Tibial nerve (tissue), 4 donors: ENCODE measurements around the gene PRKCH. TPM values are rescaled to one million over a fixed set of nuclear protein-coding genes. Genes with fewer than 3 reads are reported as not detected.
A peak's percentile ranks its signal among the peaks of the same experiment; 100 is the strongest.

Experiments
- DNase-seq, 2 donors: peaks; one replicate each; pipeline ENCODE4 v3.0.0-alpha.2; 2019; ENCODE audit warnings: low spot score in 2 of 2
- H3K27ac ChIP-seq, 4 donors: fragments of 200-600 bp; sonication (generic) in 3 of 4; one replicate each; pipeline ENCODE4 v1.5.1; 2017 to 2019; ENCODE audit warnings: mild to moderate bottlenecking in 1 of 4
- H3K27me3 ChIP-seq, 2 donors: fragments of 200-600 bp; sonication (generic) in 1 of 2; one replicate each; pipeline versions ENCODE4 v1.5.1 to v1.6.0; 2017 to 2019
- H3K36me3 ChIP-seq, 3 donors: fragments of 200-600 bp; sonication (generic); one replicate each; pipeline ENCODE4 v1.5.1; 2018 to 2019
- H3K4me1 ChIP-seq, 4 donors: fragments of 200-600 bp; sonication (generic) in 3 of 4; one replicate each; pipeline ENCODE4 v1.5.1; 2017 to 2019
- H3K4me3 ChIP-seq, 4 donors: fragments of 200-600 bp; sonication (generic) in 3 of 4; one replicate each; pipeline ENCODE4 v1.5.1; 2017 to 2019; ENCODE audit warnings: mild to moderate bottlenecking in 1 of 4, moderate library complexity in 1 of 4
- H3K9me3 ChIP-seq, 4 donors: fragments of 200-600 bp; sonication (generic) in 3 of 4; one replicate each; pipeline ENCODE4 v1.5.1; 2017 to 2019
- EP300 ChIP-seq, 2 donors: sonication (generic); formaldehyde crosslinking; IDR thresholded peaks; one replicate each; pipeline ENCODE4 v1.6.1; 2017; ENCODE audit warnings: antibody characterized with exemption in 2 of 2, mild to moderate bottlenecking in 1 of 2
- POLR2A ChIP-seq, 2 donors: fragments of 450-650 bp; IDR thresholded peaks; one replicate each; pipeline ENCODE4 v1.6.1; 2017; ENCODE audit warnings: antibody characterized with exemption in 2 of 2, mild to moderate bottlenecking in 2 of 2, moderate library complexity in 2 of 2
- WGBS, 2 donors: methylation state at CpG; one replicate each; pipeline ENCODE4 v1.1.5; 2018; 5-methylcytosine and 5-hydroxymethylcytosine counted together
- total RNA-seq, 4 donors: library from RNA; depleted of rRNA; stranded (reverse); fragments of >200 nt; gene quantifications; one replicate each; pipeline ENCODE4 v1.1.0, GENCODE V29; 2016
- TF ChIP-seq, protein P1 (sequence below), 5 experiments: fragments of 200-600 bp in 3 of 5; fragments of 450-650 bp in 2 of 5; sonication (generic) in 3 of 5; IDR thresholded peaks; one replicate each; pipeline ENCODE4 v1.5.1; 2016 to 2019; ENCODE audit warnings: antibody characterized with exemption in 5 of 5, mild to moderate bottlenecking in 3 of 5, moderate library complexity in 2 of 5

PRKCH gene
- total RNA-seq, 4 donors from 2014 or later, result 26.4 to 33.9 (median 29.2) TPM

DNA sequence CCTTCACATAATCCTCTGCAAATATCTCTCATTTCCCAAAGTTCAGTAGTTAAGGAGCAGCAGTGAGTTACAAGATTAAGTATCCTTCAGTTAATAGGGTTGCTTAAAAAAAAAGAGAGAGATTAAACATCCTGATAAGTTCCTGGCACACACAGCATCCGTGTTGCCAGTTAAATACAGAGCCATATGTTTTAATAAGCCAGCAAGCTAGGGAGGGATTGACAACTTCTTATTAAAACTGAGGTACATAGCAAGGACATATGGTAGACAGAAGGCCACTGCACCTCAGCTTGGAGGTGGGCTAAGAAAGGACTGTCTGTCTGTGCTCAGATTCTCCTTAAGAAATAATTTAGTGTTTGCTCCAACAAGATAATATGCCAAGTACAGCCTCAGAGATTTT lies 30.7 kb upstream of the PRKCH start:
- Histone ChIP-seq H3K27ac (no peak overlapping the region), H3K9me3 (no peaks in the 10 kb centered on the region), H3K4me1 (peaks cover 0 to 9% (median 0%) of the 10 kb centered on the region in 4 donors), H3K36me3 (no peaks in the 10 kb centered on the region), H3K4me3 (no peak overlapping the region), H3K27me3 (no peaks in the 10 kb centered on the region)
- 55 to 58% methylated on average over 1 of the region's 1 CpG for WGBS, 2 donors
- DNase-seq, result no peak
- TF ChIP-seq, protein P1, sequence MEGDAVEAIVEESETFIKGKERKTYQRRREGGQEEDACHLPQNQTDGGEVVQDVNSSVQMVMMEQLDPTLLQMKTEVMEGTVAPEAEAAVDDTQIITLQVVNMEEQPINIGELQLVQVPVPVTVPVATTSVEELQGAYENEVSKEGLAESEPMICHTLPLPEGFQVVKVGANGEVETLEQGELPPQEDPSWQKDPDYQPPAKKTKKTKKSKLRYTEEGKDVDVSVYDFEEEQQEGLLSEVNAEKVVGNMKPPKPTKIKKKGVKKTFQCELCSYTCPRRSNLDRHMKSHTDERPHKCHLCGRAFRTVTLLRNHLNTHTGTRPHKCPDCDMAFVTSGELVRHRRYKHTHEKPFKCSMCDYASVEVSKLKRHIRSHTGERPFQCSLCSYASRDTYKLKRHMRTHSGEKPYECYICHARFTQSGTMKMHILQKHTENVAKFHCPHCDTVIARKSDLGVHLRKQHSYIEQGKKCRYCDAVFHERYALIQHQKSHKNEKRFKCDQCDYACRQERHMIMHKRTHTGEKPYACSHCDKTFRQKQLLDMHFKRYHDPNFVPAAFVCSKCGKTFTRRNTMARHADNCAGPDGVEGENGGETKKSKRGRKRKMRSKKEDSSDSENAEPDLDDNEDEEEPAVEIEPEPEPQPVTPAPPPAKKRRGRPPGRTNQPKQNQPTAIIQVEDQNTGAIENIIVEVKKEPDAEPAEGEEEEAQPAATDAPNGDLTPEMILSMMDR (IDR thresholded peaks at IDR 0.05), result no peak
- no peak for TF ChIP-seq EP300 (IDR thresholded peaks at IDR 0.05)
- no peak for TF ChIP-seq POLR2A (IDR thresholded peaks at IDR 0.05)

DNA sequence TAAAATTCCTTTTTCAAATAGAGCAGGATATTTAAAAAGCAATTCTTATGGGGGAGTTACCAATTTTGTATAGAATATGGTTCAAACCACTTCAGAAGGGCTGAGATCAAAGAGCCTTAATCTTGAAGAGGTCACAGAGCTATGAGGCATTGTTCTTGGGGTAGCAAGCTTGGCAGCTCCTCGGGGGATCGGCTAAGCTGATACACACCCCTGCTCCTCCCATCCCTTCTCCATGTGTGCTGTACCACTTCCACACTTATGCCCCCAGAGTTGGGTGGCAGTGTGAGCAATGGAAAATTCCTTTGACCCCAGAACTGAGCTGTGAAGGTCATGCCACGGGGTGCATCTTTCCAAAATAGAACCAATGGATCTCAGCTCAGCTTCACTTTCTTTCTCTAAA lies 25.2 kb upstream of the PRKCH start:
- Histone ChIP-seq H3K27ac (no peak overlapping the region), H3K36me3 (no peaks in the 10 kb centered on the region), H3K27me3 (no peaks in the 10 kb centered on the region), H3K4me3 (no peak overlapping the region), H3K4me1 (peaks cover 0 to 9% (median 0%) of the 10 kb centered on the region in 4 donors), H3K9me3 (no peaks in the 10 kb centered on the region)
- TF ChIP-seq POLR2A (IDR thresholded peaks at IDR 0.05) (no peak), EP300 (IDR thresholded peaks at IDR 0.05) (no peak)
- TF ChIP-seq, protein P1 (IDR thresholded peaks at IDR 0.05), result no peak
- no peak for DNase-seq
- WGBS, 2 donors, result 25 to 32% methylated on average over 3 of the region's 3 CpGs

DNA sequence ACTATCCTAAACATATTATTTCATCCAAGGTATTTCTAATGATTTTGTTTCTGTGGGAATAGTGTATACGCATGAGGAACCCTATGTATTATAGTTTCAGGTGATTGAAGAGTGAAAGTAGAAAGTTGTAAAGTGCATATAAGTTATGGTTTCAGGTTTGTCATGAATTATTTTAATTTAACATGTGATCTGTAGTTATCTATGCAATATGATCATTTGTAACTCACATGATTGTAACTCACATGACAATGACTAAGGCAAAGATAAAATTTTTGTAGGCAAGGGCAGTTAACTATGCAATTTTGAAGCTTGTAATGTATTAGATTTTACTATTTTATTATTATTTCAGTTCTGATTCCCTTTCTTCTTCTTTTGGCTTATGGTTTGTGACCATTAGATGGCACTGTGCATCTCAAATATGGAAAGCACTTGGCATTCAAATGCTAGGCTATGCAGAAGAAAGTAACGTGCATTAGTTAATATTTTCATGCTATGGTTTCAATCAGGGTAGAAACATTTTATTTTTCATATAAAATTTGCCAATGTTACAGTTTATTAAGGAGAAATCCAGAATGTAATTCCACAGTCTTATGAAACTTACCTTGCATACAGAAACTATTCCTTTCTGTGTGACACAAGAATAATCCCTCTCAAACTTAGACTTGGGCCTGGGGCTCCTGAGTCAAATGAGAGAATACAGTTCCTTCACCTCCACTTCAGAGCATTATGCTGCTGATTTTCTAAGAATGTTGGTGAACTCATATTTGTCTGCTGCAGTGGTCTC lies 24.5 kb upstream of the PRKCH start:
- peak in 1 of 2 donors; percentile 41 for DNase-seq
- no peak overlapping the region for H3K4me3 ChIP-seq
- H3K27me3 ChIP-seq, result no peaks in the 10 kb centered on the region
- 40 to 44% methylated on average over 2 of the region's 2 CpGs for WGBS, 2 donors
- no peak overlapping the region for H3K27ac ChIP-seq
- H3K9me3 ChIP-seq, result no peaks in the 10 kb centered on the region
- no peak for TF ChIP-seq EP300 (IDR thresholded peaks at IDR 0.05)
- TF ChIP-seq POLR2A (IDR thresholded peaks at IDR 0.05), result no peak
- TF ChIP-seq, protein P1 (IDR thresholded peaks at IDR 0.05), result peak; percentile 35 to 61 (median 44)
- H3K4me1 ChIP-seq, result peaks cover 0 to 9% (median 0%) of the 10 kb centered on the region in 4 donors
- no peaks in the 10 kb centered on the region for H3K36me3 ChIP-seq

DNA sequence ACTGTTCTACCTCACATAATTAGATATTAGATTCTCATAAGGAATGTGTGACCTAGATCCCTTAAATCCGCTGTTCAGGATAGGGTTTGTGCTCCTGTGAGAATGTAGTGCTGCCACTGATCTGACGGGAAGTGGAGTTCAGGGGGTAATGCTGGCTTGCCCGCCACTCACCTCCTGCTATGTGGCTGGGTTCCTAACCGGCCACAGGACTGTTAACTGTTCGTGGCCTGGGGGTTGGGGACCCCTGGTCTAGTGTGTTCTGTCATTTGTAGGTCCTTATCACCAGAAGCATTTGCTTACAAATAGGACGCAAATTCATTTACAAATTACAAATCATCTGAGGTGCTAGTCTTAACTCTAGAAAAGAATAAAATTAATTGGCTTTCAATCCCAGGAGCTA lies 23.8 kb upstream of the PRKCH start:
- no peak for DNase-seq
- H3K4me3 ChIP-seq, result no peak overlapping the region
- WGBS, 2 donors, result 76 to 78% methylated on average over 6 of the region's 6 CpGs
- peaks cover 0 to 9% (median 0%) of the 10 kb centered on the region in 4 donors for H3K4me1 ChIP-seq
- H3K9me3 ChIP-seq, result no peaks in the 10 kb centered on the region
- TF ChIP-seq POLR2A (IDR thresholded peaks at IDR 0.05) (no peak), EP300 (IDR thresholded peaks at IDR 0.05) (no peak)
- TF ChIP-seq, protein P1 (IDR thresholded peaks at IDR 0.05), result no peak
- H3K27ac ChIP-seq, result no peak overlapping the region
- H3K27me3 ChIP-seq, result no peaks in the 10 kb centered on the region
- no peaks in the 10 kb centered on the region for H3K36me3 ChIP-seq

DNA sequence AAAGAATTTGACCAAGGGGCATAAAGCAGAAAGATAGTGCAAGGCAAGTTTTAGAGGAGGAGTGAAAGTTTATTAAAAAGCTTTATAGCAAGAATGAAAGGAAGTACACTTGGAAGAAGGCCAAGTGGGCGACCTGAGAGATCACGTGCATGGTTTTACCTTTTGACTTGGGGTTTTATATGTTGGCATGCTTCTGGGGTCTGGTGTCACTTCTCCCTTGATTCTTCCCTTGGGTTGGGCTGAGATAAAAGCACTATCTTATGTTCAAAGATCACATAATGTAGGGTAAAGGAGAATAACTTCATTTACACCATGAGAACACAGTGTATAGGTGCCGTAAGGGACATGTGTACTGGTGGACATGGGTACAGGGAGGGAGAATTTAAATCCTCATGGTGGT lies 22.6 kb upstream of the PRKCH start:
- TF ChIP-seq EP300 (IDR thresholded peaks at IDR 0.05) (no peak), POLR2A (IDR thresholded peaks at IDR 0.05) (no peak)
- TF ChIP-seq, protein P1 (IDR thresholded peaks at IDR 0.05), result no peak
- H3K4me1 ChIP-seq, result peaks cover 0 to 9% (median 0%) of the 10 kb centered on the region in 4 donors
- DNase-seq, result no peak
- WGBS, 2 donors, result 58 to 65% methylated on average over 3 of the region's 3 CpGs
- no peaks in the 10 kb centered on the region for H3K9me3 ChIP-seq
- H3K4me3 ChIP-seq, result no peak overlapping the region
- no peaks in the 10 kb centered on the region for H3K36me3 ChIP-seq
- H3K27ac ChIP-seq, result no peak overlapping the region
- H3K27me3 ChIP-seq, result no peaks in the 10 kb centered on the region
